Adrenal gland (tissue), 12 donors: ENCODE measurements around the gene PDYN. TPM values are rescaled to one million over a fixed set of nuclear protein-coding genes. Genes with fewer than 3 reads are reported as not detected.

ENCODE experiments used
- DNase-seq, 7 donors: peaks; one replicate each; pipeline ENCODE4 v3.0.0-alpha.2; 2019 to 2020
- H3K27ac ChIP-seq, 5 donors: fragments of 200-600 bp; sonication (generic) in 4 of 5; 1 replicate in 3 of 5; 2 replicates in 2 of 5; pipeline versions ENCODE4 v1.5.1 to v1.8.0; 2016 to 2020; ENCODE audit warnings: mild to moderate bottlenecking in 1 of 5
- H3K27me3 ChIP-seq: fragments of 200-600 bp; 2 replicates; pipeline ENCODE4 v1.8.0; 2021
- H3K36me3 ChIP-seq, 2 donors: fragments of 200-600 bp; replicated peaks in 1 of 2; 1 replicate in 1 of 2; 2 replicates in 1 of 2; pipeline versions ENCODE4 v1.5.1 to v1.8.0; 2018 to 2022
- H3K4me1 ChIP-seq, 2 donors: fragments of 200-600 bp; replicated peaks in 1 of 2; 1 replicate in 1 of 2; 2 replicates in 1 of 2; pipeline versions ENCODE4 v1.5.1 to v1.8.0; 2018 to 2021
- H3K4me3 ChIP-seq, 4 donors: fragments of 200-600 bp; sonication (generic) in 3 of 4; one replicate each; pipeline ENCODE4 v1.5.1; 2016 to 2018
- H3K9me3 ChIP-seq, 3 donors: fragments of 200-600 bp; sonication (generic) in 1 of 3; replicated peaks in 1 of 3; 1 replicate in 2 of 3; 2 replicates in 1 of 3; pipeline versions ENCODE4 v1.5.1 to v1.8.0; 2016 to 2021
- POLR2A ChIP-seq, 2 donors: fragments of 450-650 bp; IDR thresholded peaks; one replicate each; pipeline ENCODE4 v1.6.1; 2017; ENCODE audit warnings: antibody characterized with exemption in 2 of 2, mild to moderate bottlenecking in 2 of 2, moderate library complexity in 1 of 2
- WGBS, 4 donors: extraction: QIAGEN DNeasy Blood & Tissue Kit in 2 of 4; methylation state at CpG; one replicate each; pipeline versions ENCODE4 v1.1.5 to v1.1.7; 2013 to 2017; 5-methylcytosine and 5-hydroxymethylcytosine counted together
- intact Hi-C, 2 donors: fragments of 100-400 bp; cut with DNase I; formaldehyde crosslinking; loops; one replicate each; pipeline versions ENCODE4 v1.14.1 to v1.15.0; 2022 to 2023
- polyA plus RNA-seq, 3 donors: library from polyadenylated mRNA; stranded (reverse); fragments of 200-250 nt in 2 of 3; fragments of 350-450 nt in 1 of 3; fragmentation: Illumina TruSeq in 1 of 3; extraction: RNeasy Lipid Tissue Mini Kit (QIAGEN cat#74804) in 1 of 3; gene quantifications; one replicate each; pipeline ENCODE4 v1.2.3, GENCODE V29; 2013 to 2014
- total RNA-seq, 9 donors: library from RNA; depleted of rRNA in 4 of 9; stranded (reverse); fragments of >200 nt in 4 of 9; fragments of 120-200 nt in 1 of 9; fragmentation: NEBNext Ultra II Directional in 1 of 9; extraction: Animal tissue kit (Norgen Biotek cat#: 25700) in 1 of 9; gene quantifications; one replicate each; pipeline versions ENCODE4 v1.1.0 to v1.2.4, GENCODE V29; 2013 to 2023
- TF ChIP-seq, protein P1 (sequence below), 6 experiments: fragments of 450-650 bp in 4 of 6; fragments of 200-600 bp in 2 of 6; sonication (generic) in 1 of 6; IDR thresholded peaks; 1 replicate in 5 of 6; 2 replicates in 1 of 6; pipeline versions ENCODE4 v1.5.1 to v1.8.0; 2016 to 2021; ENCODE audit warnings: antibody characterized with exemption in 6 of 6, mild to moderate bottlenecking in 2 of 6, moderate library complexity in 1 of 6
- donor health status: healthy with polysubstance abuse.
- donor health status: Bipolar disorder and iron deficiency.
- donor health status: DM: yes; HTN: yes; CAD: no.
- donor health status: DM: no; HTN: no; CAD: no.
- donor health status: DM: no; HTN: no; CAD: no.
- donor health status: DM: yes; HTN: yes; CAD: no.

The PDYN gene
- total and polyA plus RNA-seq, 12 donors = not detected

- no peaks in the 10 kb centered on the region for H3K27me3 ChIP-seq
- DNase-seq = peak; percentile 85 to 93 (median 89)
- H3K4me3 ChIP-seq = no peak overlapping the region
- no peaks in the 10 kb centered on the region for H3K36me3 ChIP-seq
- H3K27ac ChIP-seq = peak overlapping the region; percentile 64 to 94 (median 84)
- peaks cover 26 to 40% of the 10 kb centered on the region in 2 donors for H3K4me1 ChIP-seq
- intact Hi-C loops = no loop called here
- TF ChIP-seq, protein P1, sequence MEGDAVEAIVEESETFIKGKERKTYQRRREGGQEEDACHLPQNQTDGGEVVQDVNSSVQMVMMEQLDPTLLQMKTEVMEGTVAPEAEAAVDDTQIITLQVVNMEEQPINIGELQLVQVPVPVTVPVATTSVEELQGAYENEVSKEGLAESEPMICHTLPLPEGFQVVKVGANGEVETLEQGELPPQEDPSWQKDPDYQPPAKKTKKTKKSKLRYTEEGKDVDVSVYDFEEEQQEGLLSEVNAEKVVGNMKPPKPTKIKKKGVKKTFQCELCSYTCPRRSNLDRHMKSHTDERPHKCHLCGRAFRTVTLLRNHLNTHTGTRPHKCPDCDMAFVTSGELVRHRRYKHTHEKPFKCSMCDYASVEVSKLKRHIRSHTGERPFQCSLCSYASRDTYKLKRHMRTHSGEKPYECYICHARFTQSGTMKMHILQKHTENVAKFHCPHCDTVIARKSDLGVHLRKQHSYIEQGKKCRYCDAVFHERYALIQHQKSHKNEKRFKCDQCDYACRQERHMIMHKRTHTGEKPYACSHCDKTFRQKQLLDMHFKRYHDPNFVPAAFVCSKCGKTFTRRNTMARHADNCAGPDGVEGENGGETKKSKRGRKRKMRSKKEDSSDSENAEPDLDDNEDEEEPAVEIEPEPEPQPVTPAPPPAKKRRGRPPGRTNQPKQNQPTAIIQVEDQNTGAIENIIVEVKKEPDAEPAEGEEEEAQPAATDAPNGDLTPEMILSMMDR (IDR thresholded peaks at IDR 0.05) = no peak
- TF ChIP-seq POLR2A (IDR thresholded peaks at IDR 0.05) = no peak
- no peaks in the 10 kb centered on the region for H3K9me3 ChIP-seq
- WGBS, 4 donors = 53 to 65% (median 55%) methylated on average over 15 of the region's 15 CpGs
These were observed 58.0 kb downstream of the PDYN start for GRCh38 chr20:1935696-1936366.

DNA sequence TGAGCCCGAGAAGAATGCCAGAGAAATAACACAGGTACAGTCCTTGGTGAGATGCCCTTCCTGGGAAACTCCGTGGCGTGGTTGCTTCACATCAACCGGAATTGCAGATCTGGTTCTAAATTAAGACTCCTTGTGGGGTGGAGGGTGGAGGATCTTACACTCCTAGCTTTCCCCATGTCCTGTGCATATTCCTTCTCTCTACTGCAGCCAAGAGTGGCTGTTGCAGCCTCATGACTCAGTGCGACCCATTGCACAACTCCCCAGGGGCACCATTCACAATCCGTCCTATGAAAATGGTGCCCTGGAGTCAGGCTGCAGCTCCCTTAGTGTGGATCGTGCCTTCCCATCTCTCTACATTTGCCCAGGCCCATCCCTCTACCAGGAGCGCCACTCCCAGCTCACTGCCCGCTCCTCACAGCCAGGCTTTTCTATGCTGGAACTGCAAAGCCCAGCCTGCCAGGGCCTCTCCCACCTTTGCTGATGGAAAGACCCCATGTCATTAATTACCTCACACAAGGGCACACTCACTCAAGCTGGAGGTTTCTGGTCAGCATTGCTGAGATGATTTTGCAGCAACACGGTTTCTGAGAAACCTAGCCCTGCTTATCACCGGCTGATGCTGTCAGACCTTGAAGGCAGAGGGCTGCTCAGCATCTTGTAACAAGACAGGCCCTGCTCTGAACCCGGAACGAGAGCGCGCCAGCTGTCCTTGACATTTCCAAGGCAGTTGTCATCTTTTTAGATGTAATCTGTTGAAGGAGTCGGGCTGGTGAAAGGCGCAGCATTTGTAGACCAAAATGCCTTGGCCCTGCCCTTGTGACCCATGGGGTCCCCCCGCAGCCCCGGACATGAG is 58.9 kb downstream of the PDYN start:
- TF ChIP-seq POLR2A (IDR thresholded peaks at IDR 0.05) = peak in 1 of 2 donors; percentile 32
- TF ChIP-seq, protein P1 (IDR thresholded peaks at IDR 0.05) = no peak
- peaks cover 26 to 37% of the 10 kb centered on the region in 2 donors for H3K4me1 ChIP-seq
- H3K4me3 ChIP-seq = no peak overlapping the region
- H3K36me3 ChIP-seq = no peaks in the 10 kb centered on the region
- peak overlapping the region; percentile 64 to 94 (median 84) for H3K27ac ChIP-seq
- no peaks in the 10 kb centered on the region for H3K27me3 ChIP-seq
- 36 to 41% (median 41%) methylated on average over 18 to 19 of the region's 19 CpGs for WGBS, 4 donors
- intact Hi-C loops = no loop called here
- peak; percentile 62 to 93 (median 88) for DNase-seq
- H3K9me3 ChIP-seq = no peaks in the 10 kb centered on the region

DNA sequence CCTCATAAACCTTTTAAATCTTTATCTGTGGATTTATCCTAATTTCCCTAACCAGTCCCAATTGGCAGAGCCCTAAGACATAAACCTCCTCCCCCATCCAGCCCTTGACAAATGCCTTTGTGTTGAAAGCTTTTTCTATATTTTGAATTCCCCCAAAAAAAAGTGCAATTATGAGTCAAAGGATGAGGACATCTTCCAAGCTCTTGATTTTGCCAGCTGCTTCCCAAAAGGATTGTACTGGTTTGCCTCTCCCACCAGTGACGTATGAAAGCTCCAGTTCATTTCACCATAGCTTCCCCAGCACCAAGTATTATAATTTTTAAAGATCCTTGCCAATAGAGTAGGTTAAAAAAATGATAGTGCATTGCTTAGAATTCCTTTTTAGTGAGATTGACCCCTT is 59.7 kb downstream of the PDYN start:
- H3K9me3 ChIP-seq = no peaks in the 10 kb centered on the region
- 27 to 50% (median 36%) methylated on average over 1 of the region's 1 CpG for WGBS, 4 donors
- no peaks in the 10 kb centered on the region for H3K36me3 ChIP-seq
- H3K4me3 ChIP-seq = no peak overlapping the region
- intact Hi-C loops = no loop called here
- peaks cover 26 to 37% of the 10 kb centered on the region in 2 donors for H3K4me1 ChIP-seq
- H3K27me3 ChIP-seq = no peaks in the 10 kb centered on the region
- peak overlapping the region; percentile 64 to 94 (median 84) for H3K27ac ChIP-seq
- DNase-seq = peak in 4 of 7 donors; percentile 18 to 68 (median 50)
- no peak for TF ChIP-seq POLR2A (IDR thresholded peaks at IDR 0.05)
- TF ChIP-seq, protein P1 (IDR thresholded peaks at IDR 0.05) = no peak

GRCh38 chr20:1933465-1933870 is 60.4 kb downstream of the PDYN start:
- peak overlapping the region; percentile 64 to 94 (median 84) for H3K27ac ChIP-seq

More at GRCh38 chr20:1933465-1933870, 60.4 kb downstream of the PDYN start:
- TF ChIP-seq POLR2A (IDR thresholded peaks at IDR 0.05) = peak in 1 of 2 donors; percentile 38
- TF ChIP-seq, protein P1 (IDR thresholded peaks at IDR 0.05) = no peak
- intact Hi-C loops = no loop called here
- no peaks in the 10 kb centered on the region for H3K36me3 ChIP-seq
- H3K4me3 ChIP-seq = no peak overlapping the region
- peaks cover 26 to 37% of the 10 kb centered on the region in 2 donors for H3K4me1 ChIP-seq
- no peaks in the 10 kb centered on the region for H3K9me3 ChIP-seq
- 21 to 37% (median 26%) methylated on average over 5 to 9 of the region's 9 CpGs for WGBS, 4 donors
- H3K27me3 ChIP-seq = no peaks in the 10 kb centered on the region
- peak; percentile 73 to 93 (median 91) for DNase-seq
